Smooth muscle cell (in vitro differentiated cells): ENCODE measurements around the gene ARPC1B. TPM values are rescaled to one million over a fixed set of nuclear protein-coding genes. Genes with fewer than 3 reads are reported as not detected.
"Not testable (repeated sequence)": the region's sequence is repeated elsewhere in the genome, so short reads cannot be mapped to it uniquely, and the experiment has no call there.

Experiments
- DNase-seq: peaks from one replicate; lab custom pipeline; 2025; ENCODE audit not compliant: unreplicated experiment; lab: John Stamatoyannopoulos, UW
- H2AFZ ChIP-seq: fragments of 200-600 bp; sonication (generic); 2 replicates; pipeline ENCODE4 v1.6.0; 2016; ENCODE audit warnings: antibody characterized with exemption, low read depth, mild to moderate bottlenecking
- H3F3A ChIP-seq: fragments of 200-600 bp; sonication (generic); 2 replicates; pipeline ENCODE4 v1.6.0; 2017; ENCODE audit warnings: antibody characterized with exemption, low read depth
- H3K27ac ChIP-seq: fragments of 200-600 bp; sonication (generic); 2 replicates; pipeline ENCODE4 v1.5.1; 2016; ENCODE audit warnings: low read depth, mild to moderate bottlenecking
- H3K27me3 ChIP-seq: fragments of 200-600 bp; sonication (generic); 2 replicates; pipeline ENCODE4 v1.6.1; 2016; ENCODE audit warnings: low read depth, mild to moderate bottlenecking
- H3K36me3 ChIP-seq: fragments of 200-600 bp; sonication (generic); 2 replicates; pipeline ENCODE4 v1.5.1; 2016; ENCODE audit warnings: low read depth
- H3K4me1 ChIP-seq: fragments of 200-600 bp; sonication (generic); 2 replicates; pipeline ENCODE4 v1.5.1; 2016; ENCODE audit warnings: low read depth
- H3K4me2 ChIP-seq: fragments of 200-600 bp; sonication (generic); 2 replicates; pipeline ENCODE4 v1.6.0; 2016; ENCODE audit warnings: mild to moderate bottlenecking
- H3K4me3 ChIP-seq: fragments of 200-600 bp; sonication (generic); 2 replicates; pipeline ENCODE4 v1.5.1; 2016; ENCODE audit warnings: mild to moderate bottlenecking
- H3K79me2 ChIP-seq: fragments of 200-600 bp; sonication (generic); 2 replicates; pipeline ENCODE4 v1.6.0; 2016; ENCODE audit warnings: low read depth, mild to moderate bottlenecking
- H3K9ac ChIP-seq: fragments of 200-600 bp; sonication (generic); 2 replicates; pipeline ENCODE4 v1.6.0; 2016; ENCODE audit warnings: low read depth
- H3K9me3 ChIP-seq: fragments of 200-600 bp; sonication (generic); replicated peaks from 2 replicates; pipeline ENCODE4 v1.5.1; 2016; ENCODE audit warnings: low read depth
- H4K20me1 ChIP-seq: fragments of 200-600 bp; sonication (generic); 2 replicates; pipeline ENCODE4 v1.6.0; 2016; ENCODE audit warnings: low read depth
- CTCF ChIP-seq: fragments of 200-600 bp; sonication (generic); IDR thresholded peaks from 2 replicates; pipeline ENCODE4 v1.5.1; 2017; ENCODE audit warnings: borderline replicate concordance, mild to moderate bottlenecking, antibody characterized with exemption; ENCODE audit not compliant: insufficient read depth, poor library complexity, severe bottlenecking
- WGBS: methylation state at CpG from one replicate; pipeline ENCODE4 v1.1.7; 2016; ENCODE audit warnings: low lambda C conversion rate; 5-methylcytosine and 5-hydroxymethylcytosine counted together
- polyA plus RNA-seq: library from polyadenylated mRNA; unstranded; fragments of >200 nt; fragmentation: Nextera tagmentation; extraction: Ambion mirVana; gene quantifications from 2 replicates; pipeline ENCODE4 v1.2.1, GENCODE V29; 2016
- total RNA-seq: library from RNA; depleted of rRNA; stranded (reverse); fragments of >200 nt; gene quantifications from 2 replicates; pipeline ENCODE4 v1.2.3, GENCODE V29; 2014

ARPC1B gene
- total and polyA plus RNA-seq, 2 experiments from 2014 or later, result 105 to 225 TPM

DNA sequence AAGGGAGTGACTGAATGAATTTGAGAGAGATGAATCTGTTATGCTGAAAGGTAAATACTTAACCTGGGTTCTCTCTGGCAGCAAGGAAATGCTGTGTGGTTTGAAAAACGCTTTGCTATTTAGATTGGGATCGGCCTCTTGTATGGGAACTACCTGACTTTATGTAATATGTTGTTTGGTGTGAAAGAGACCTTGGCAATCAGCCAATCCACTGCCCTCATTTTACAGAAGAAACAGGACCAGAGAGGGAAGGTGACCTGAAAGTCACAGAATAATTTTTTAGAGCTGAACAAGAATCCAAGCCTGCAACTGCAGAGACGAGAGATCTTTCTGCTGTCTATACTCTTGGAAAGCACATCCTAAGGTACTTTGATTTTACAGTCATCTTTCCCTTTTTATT lies 35.3 kb downstream of the ARPC1B start:
- no peaks in the 10 kb centered on the region for H3K9me3 ChIP-seq
- TF ChIP-seq CTCF, result no peak
- H3K4me1 ChIP-seq, result peaks cover 17% of the 10 kb centered on the region
- DNase-seq, result no peak
- peaks cover 52% of the 10 kb centered on the region for H4K20me1 ChIP-seq
- no peaks in the 10 kb centered on the region for H3K27me3 ChIP-seq
- peak overlapping the region; percentile 92 for H3K4me3 ChIP-seq
- peaks cover 10% of the 10 kb centered on the region for H3K36me3 ChIP-seq
- H3K4me2 ChIP-seq, result peak overlapping the region; percentile 96
- 77% methylated on average over 3 of the region's 3 CpGs for WGBS
- H3K79me2 ChIP-seq, result peaks cover 82% of the 10 kb centered on the region
- H3K27ac ChIP-seq, result peak overlapping the region; percentile 98
- peak overlapping the region; percentile 97 for H3K9ac ChIP-seq
- H2AFZ ChIP-seq, result no peak overlapping the region
- no peaks in the 10 kb centered on the region for H3F3A ChIP-seq

- peaks cover 17% of the 10 kb centered on the region for H3K4me1 ChIP-seq
- no peak overlapping the region for H3K9ac ChIP-seq
- no peaks in the 10 kb centered on the region for H3K9me3 ChIP-seq
- no peak overlapping the region for H3K4me3 ChIP-seq
- no peaks in the 10 kb centered on the region for H3F3A ChIP-seq
- no peak overlapping the region for H3K4me2 ChIP-seq
- no peaks in the 10 kb centered on the region for H3K27me3 ChIP-seq
- H4K20me1 ChIP-seq, result peaks cover 45% of the 10 kb centered on the region
- H3K79me2 ChIP-seq, result peaks cover 73% of the 10 kb centered on the region
- no peak overlapping the region for H2AFZ ChIP-seq
- no peak for TF ChIP-seq CTCF
- no peak for DNase-seq
- WGBS, result 100% methylated on average over 2 of the region's 2 CpGs
- no peak overlapping the region for H3K27ac ChIP-seq
- H3K36me3 ChIP-seq, result peaks cover 10% of the 10 kb centered on the region
Measured at GRCh38 chr7:99410635-99411034, 36.1 kb downstream of the ARPC1B start.

DNA sequence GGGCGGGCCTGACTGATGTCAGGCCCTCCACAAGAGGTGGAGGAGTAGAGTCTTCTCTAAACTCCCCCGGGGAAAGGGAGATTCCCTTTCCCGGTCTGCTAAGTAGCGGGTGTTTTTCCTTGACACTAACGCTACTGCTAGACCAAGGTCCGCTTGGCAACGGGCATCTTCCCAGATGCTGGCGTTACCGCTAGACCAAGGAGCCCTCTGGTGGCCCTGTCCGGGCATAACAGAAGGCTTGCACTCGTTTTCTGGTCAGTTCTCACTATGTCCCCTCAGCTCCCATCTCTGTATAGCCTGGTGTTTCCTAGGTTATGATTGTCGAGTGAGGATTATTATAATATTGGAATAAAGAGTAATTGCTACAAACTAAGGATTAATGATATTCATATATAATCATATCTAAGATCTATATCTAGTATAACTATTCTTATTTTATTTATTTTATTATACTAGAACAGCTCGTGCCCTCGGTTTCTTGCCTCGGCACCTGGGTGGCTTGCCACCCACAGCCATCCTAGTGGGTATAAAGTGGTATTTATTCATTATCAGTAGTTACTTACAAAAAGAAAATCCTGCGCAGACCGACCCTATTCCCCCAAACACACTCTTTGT lies 41.1 kb downstream of the ARPC1B start:
- not testable (repeated sequence) for H3K4me3 ChIP-seq, H3F3A ChIP-seq, H3K27ac ChIP-seq, H3K27me3 ChIP-seq, H3K9me3 ChIP-seq, H3K4me1 ChIP-seq, H2AFZ ChIP-seq, H3K4me2 ChIP-seq, H3K9ac ChIP-seq, DNase-seq
- peaks cover 19% of the 10 kb centered on the region for H3K36me3 ChIP-seq
- peaks cover 31% of the 10 kb centered on the region for H4K20me1 ChIP-seq
- 72% methylated on average over 17 of the region's 17 CpGs for WGBS
- TF ChIP-seq CTCF, result peak; percentile 57
- peaks cover 29% of the 10 kb centered on the region for H3K79me2 ChIP-seq

DNA sequence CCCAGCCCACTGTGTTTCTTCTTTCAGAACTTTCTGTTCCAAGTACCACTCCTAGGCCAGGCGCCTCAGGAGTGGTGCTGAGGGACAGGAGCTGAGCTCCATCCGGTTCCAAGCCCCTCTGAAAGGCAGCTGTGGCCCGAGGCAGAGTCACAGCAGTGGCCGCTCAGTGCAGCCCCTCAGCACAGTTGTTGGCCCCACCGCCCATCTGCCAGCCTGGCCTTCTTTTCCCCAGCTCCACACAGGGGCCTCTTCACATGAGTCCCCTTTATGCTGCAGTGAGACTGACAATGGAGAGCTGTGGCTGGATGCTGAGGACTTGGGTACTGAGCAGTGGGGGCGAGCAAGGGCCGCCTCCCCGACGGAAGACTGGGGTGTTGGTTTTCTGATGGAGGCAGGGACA lies 43.7 kb downstream of the ARPC1B start:
- no peak for DNase-seq
- no peak for TF ChIP-seq CTCF
- peaks cover 6% of the 10 kb centered on the region for H3F3A ChIP-seq
- no peak overlapping the region for H3K4me3 ChIP-seq
- no peak overlapping the region for H2AFZ ChIP-seq
- no peak overlapping the region for H3K4me2 ChIP-seq
- 97% methylated on average over 9 of the region's 9 CpGs for WGBS
- no peak overlapping the region for H3K9ac ChIP-seq
- H3K9me3 ChIP-seq, result no peaks in the 10 kb centered on the region
- H3K36me3 ChIP-seq, result peaks cover 8% of the 10 kb centered on the region
- H3K27me3 ChIP-seq, result no peaks in the 10 kb centered on the region
- peaks cover 10% of the 10 kb centered on the region for H3K79me2 ChIP-seq
- H3K4me1 ChIP-seq, result no peaks in the 10 kb centered on the region
- H3K27ac ChIP-seq, result no peak overlapping the region
- H4K20me1 ChIP-seq, result peaks cover 30% of the 10 kb centered on the region
